Esophagus squamous epithelium (tissue), 4 donors: Measurements from ENCODE around the gene GABRP.

Experiments used
- CTCF ChIP-seq, 6 experiments: fragments of 450-650 bp in 4 of 6; fragments of 200-600 bp in 2 of 6; sonication (generic) in 2 of 6; IDR thresholded peaks; one replicate each; pipeline ENCODE4 v1.5.1; 2016 to 2019; ENCODE audit warnings: antibody characterized with exemption in 6 of 6, mild to moderate bottlenecking in 4 of 6, moderate library complexity in 4 of 6
- POLR2A ChIP-seq, 4 donors: fragments of 450-650 bp; IDR thresholded peaks; one replicate each; pipeline ENCODE4 v1.6.1; 2017; ENCODE audit warnings: antibody characterized with exemption in 4 of 4, mild to moderate bottlenecking in 4 of 4, moderate library complexity in 3 of 4

DNA sequence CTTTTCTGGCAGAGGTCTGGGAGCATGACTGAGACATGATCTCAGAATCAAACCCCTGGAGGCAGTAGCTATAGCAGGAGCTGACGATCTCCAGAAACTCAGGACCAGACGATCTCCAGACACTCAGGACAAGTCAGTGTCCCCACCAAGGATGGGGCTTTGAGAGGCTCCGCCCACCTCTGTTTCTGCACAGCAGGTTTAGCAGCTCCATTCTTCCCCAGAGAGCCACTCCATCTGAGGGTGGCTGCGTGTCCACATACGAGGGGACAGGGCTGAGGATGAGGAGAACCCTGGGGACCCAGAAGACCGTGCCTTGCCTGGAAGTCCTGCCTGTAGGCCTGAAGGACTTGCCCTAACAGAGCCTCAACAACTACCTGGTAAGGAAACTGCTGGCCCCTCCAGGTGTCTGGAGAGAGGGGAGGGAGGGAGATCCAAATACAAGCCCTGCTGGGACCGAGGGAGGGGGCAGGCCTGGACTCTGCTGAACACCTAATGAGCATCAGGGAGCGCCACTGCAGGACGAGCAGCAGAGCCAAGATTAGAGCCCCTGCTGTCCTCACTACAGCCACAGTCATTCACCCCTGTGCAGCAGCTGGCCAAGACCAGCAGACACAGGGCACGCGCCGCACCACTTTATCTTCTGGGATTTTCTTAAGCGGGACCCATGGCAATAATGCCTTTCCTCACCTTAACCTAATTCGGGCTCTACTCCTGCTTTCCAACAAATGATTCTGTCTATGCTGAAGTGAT lies at the start of gene GABRP:
- TF ChIP-seq POLR2A (IDR thresholded peaks at IDR 0.05) (no peak), CTCF (IDR thresholded peaks at IDR 0.05) (no peak)
